GM21423 (cell line): ENCODE measurements around the gene PTPRH.
"Not testable (repeated sequence)": the region's sequence is repeated elsewhere in the genome, so short reads cannot be mapped to it uniquely, and the experiment has no call there.

Experiments
- ATAC-seq: cut with Tn5 transposase; IDR thresholded peaks from one replicate; pipeline ENCODE4 v1.9.1; 2021; ENCODE audit warnings: mild to moderate bottlenecking, moderate library complexity; ENCODE audit not compliant: unreplicated experiment

PTPRH gene

DNA sequence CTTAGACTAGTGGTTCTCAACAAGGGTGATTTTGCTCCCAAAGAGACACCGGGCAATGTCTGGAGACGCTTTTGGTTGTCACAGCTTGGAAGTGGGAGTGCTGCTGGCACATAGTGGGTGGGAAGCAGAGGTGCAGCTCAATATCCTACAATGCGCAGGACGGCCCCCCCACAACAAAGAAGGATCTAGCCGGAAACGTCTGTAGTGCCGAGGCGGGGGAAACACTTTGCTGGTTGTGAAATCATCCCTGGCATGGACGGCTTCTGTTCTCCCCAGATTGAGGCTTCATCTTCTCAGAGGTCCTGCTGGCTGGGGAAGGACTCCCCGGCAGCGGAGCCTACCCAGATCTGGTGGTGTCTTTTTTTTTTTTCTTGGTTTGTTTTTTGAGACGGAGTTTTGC, 15.8 kb downstream of the PTPRH start:
- no peak for ATAC-seq

DNA sequence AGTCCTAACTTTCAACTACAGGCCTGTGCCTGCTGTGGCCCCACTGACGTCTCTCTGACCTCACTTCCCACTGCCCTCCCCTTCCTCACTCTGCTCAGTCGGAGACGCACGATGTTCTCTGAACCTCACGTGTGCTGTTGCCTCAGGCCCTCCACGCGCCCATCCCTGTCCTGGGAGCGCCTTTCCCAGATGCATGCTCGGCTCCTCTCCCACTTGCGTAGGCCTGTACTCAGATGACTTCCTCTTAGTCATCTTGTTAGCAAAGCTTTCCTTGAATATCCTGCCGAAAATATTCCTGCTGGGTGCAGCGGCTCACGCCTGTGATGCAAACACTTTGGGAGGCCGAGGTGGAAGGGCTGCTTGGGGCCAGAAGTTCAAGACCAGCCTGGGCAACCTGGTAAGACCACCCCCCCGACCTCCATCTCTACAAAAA, 19.9 kb downstream of the PTPRH start:
- ATAC-seq = no peak

DNA sequence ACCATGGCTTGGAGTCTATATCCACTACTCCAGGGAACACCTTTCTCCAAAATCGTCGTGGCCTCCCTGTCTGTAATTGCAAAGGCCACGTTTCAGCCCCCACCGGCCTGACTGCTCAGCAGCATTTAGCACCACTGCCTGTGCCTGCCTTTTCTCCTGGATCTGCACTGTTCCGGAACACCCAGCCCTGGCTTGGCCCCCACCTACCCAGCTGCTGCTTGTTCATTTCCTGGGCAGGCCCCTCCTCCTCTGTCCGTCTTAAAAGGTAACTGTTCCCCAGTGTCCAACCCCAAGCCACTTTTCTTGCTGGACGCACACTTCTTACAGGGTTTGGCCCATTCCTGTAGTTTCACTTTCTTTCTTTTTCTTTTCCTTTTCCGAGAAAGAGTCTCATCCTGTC, 20.7 kb downstream of the PTPRH start:
- no peak for ATAC-seq

DNA sequence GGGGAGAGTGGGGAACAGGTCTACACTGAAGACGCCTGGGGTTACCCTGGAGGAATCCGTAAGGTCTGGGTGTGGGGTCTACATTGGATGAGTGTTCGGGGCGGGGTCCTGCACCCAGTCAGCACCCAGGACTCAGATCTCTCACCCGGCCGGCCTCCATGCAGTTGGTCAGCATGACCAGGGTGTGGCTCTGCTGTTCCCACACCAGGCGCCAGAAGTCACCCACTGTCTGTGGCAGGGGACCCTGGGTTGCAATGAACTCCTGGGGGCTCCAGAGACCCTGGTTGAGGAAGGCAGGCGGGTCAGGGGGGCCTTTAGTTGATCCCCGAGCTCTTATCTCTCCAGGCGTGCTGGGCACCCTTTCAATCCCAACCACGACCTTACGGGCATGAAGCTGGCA, 23.2 kb downstream of the PTPRH start:
- no peak for ATAC-seq

DNA sequence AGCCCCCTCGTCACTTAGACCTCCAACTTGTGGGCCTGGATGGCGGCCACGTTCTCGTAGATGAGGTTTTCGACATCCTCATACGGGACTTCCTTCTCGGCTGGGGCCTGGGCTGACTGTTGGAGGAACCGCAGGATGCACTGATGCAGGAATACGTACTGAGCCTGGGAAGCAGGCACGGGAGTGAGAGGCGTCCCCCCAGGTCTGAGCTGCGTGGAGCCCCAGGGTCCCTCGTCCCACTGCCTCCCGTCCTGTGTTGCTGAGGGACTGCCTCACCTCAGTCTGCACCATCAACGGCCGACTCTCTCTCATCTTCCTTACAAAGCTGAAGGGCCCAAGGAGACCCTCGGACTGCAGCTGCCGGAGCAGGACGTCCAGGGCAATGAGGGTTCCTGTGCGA, 27.6 kb downstream of the PTPRH start:
- ATAC-seq = no peak

DNA sequence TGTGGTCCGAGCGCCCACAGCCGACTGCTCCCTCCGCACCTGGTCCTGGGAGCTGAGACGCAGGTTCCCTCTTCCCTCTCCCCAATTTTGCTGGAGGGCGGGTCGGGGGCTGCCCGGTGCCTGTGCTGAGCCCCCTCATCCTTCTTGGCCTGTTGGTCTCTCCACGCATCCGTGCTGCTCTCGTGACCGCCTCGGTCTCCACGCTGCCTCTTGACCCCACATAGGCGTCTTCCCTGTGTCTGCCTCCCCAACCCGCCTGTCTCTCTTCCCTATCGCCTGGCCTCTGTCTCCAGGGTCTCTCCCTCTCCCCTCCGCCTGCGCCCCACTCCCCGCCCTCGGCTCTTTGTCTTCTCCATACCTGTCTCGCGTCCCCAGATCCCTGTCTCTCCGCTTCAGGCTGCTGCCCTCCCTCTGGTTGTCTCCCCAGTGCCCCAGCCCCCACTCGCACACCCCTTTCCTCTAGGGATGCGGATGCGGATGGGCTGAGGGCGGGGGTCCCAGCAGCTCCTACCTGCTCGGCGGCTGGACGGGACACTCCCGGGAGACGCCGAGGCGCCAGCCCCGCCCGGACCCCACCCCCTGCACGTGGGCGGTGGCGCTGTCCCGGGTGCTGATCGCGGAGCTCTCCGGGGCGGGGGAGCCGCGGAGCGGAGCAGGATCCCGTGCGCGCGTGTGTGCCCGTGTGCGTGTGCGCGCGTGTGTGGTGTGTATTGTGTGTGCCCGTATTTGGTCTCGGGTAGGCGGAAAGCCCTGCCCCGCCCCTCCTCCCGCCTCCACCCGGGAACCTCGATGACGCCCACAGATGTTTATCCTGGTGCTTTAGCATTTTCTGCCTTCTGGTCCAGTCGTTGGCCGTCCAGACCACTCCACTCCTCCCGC, 29.5 kb downstream of the PTPRH start, which contains the start of gene SYT5:
Gene SYT5 (minus strand): TSS at position 684 of the 879 bp plus-strand sequence. CDS start 1,248 bp downstream, outside the sequence.
- ATAC-seq = peak; percentile 4

DNA sequence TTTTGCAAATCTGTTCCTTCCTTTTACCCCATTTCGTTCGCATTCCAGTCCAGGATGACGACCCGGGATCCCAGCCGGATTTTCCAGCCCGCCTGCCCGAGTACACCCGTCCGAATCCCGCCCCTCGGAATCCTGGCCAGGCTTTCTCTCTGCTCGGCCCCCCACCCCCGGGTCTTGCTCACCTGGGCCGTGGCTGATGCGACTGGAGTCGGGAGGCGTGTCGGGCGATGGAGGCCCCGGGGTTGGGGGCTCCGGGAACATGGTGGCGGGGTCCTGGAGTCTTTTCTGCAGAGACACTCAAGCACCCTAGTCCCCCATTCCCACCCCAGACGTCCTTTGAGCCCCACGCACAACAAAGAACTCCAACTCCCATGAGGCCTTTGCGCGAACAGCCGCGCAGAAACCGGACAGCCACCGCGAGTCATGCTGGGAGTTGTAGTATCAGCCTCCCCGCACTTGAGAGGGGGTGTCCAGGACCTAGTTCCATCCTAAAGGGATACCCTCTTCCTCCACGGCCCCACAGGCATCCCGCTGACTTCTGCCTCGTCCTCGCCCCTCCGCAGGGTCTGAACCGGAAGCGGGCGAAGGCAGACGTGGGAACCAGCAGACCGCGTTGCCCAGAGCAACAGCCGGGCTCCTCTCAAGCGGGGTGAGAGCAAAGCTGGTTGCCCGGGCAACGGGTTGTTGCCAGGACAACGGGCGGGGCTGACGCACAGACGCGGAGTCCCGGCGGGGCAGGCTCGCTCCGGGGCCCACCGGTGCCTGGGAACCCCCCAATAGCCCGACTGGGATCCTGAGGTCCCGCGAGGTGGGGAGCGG, 30.3 kb downstream of the PTPRH start:
- ATAC-seq = peak; percentile 83

DNA sequence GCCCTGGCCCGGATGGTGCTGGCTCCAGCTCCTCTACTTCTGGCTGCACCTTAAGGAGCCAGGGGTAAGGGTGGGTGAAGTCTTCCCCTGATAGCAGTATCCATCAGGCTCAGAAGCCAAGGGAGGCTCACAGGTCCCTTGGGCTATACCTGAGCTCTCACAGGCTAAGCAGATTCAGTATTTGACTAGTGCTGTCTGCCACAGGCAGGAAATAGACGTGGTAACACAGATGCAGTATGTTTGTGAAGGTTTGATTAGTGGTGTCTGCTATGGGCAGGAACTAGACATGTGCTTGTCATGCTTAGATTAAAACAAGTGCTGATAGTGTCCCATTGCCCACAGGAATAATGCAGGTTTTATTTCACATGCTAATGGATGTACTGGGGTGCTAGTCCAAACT, 33.2 kb downstream of the PTPRH start:
- ATAC-seq = no peak

DNA sequence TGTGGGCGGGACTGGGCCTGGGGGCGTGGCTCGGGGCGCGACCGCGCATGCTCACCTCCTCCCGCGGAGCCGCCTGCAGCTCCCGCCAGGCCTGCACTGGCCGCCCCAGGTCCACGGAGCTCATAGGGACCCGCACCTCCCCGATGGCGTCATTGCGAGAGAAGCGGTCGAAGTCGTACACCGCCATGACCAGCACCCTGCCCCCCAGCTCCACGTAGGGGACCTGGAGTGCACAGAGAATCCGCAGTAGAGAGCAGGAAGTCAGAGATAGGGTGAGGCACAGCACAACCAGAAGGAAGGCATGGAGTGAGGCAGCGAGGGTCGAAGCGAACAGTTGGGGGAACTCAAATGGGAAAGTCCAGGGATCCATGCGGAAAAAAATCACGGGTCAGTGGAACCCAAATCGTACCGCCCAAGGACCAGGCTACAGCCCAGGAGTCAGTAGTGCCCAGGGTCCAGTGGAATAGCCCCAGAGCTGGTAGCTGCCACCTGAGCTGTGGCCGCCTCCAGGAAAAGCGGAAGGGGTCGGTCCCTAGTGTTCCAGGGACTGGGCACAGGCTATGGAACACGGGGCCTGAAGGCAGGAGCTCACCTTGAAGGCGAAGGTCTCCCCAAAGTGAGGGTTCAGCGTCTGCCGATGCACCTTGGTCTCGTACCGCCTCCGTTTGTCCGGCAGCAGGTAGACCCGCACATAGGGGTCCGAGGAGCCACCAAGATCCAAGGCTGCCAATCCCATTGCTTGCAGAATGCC, 34.0 kb downstream of the PTPRH start:
- ATAC-seq = no peak

DNA sequence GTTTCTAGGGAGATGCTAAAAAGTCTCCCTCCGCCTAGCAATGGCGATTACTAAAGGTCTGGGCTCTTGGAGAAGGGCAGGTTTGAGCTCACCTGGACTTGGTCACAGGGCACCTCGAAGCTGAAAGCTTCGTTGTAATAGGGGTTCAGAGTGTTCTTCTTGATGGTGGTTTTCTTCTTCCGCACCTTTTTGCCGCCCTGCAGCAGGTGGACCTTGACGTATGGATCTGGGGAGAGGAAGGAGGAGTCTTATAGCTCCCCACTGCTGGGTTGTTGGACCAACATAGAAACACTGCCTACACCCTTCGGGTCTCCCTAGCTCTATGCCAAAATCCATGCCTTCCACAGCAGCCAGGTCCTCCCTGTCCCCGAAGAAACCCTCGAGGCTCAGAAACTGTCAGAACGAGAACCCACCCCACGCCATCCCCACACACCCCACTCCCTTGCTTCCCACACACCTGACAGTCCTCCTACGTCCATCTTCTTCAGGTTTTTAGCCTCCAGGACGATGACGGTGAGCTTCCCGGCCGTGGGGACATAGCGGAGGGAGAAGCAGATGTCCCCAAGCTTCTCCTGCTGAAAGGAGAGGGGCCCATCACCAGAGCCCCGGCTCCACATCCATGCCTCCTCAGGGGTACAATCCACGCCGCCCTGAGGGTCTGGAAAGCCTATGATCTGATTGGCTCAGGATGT, 34.7 kb downstream of the PTPRH start:
- ATAC-seq = no peak

DNA sequence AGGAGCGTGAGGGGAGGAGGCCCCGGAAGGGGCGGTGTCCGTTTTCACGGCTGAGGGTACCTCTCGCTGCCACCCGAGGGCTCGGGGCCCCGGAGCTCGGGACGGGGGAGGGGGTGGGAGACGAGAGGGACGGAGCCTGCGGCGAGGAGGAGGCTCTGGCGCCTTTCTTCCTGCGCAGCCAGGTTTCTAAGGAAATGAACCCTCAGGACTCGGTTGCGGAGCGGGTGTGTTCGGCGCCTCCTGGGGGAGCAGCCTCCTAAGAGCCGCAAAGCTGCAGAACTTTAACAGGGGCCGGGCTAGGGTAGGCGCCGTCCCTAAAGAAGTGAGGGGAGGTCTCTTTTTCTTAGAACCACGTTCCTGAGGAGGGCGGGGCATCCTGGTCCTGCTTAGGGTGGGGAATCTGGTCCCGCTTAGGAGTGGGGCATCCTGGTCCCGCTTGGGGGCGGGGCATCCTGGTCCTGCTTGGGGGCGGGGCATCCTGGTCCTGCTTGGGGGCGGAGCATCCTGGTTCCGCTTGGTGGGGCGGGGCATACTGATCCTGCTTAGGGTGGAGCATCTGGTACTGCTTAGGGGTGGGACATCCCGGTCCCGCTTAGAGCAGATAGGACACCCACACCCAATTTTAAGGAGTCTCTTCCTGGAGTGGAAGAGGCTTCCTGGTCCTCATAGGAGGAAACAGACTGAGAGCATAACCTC, 35.4 kb downstream of the PTPRH start:
- no peak for ATAC-seq

DNA sequence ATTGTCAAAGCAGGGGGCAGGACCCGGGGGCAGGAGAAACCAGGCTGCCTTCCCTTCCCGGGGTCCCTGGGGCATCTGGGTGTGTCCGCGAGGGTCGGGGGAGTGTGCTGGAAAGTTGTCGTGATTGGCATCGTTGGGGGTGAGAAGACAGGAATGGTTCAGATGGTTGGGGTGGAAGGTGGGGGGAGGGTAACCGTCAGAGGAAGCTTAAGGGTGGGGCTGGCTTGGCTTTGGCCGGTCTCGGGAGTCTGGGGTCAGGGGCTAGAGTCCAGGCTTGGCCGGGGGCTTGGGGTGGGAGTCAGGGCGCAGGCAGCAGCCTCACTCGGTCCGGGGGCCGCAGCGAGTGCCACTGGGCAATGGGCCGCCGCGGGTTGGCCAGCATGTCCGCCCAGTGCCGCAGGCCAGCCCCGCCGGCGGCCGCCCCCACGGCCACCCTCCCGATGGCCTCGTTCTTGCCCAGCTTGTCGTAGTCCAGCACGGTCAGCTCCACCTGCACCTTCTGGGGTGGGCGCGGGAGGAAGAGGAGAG, 36.1 kb downstream of the PTPRH start:
- ATAC-seq = no peak

DNA sequence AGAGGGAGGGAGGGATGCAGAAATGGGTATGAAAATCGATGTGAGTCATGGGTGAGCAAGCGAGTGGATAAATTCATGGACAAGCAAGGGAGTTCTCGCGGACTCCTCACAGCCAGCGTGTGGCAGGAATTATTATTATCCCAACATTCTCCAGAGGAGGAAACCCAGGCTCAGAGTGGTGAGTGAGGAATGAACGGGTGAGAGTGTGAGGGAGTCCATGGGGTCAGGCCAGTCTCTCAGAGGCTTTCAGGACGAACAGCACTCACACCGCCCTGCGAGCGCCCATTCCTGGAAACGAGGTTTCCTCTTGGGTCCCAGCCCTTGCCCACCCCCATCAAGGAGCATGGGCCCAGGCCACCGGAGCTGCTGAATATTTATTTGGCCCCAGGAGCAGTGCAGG, 36.6 kb downstream of the PTPRH start:
- no peak for ATAC-seq

DNA sequence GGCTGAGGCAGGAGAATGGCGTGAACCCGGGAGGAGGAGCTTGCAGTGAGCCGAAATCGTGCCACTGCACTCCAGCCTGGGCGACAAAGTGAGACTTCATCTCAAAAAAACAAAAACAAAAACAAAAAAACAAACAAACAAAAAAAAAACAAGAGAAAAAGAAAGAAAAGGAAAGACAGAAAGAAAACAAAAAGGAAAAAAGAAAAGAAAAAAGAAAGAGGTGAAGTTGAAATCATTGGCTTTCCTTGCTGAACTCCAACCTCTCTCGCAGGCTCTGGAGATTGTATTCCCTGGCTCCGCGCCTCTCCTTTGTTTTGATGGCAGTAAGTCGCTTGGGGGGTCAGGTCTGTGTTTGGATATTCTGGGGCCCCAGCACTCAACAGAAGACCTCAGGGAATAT, 37.0 kb downstream of the PTPRH start:
- ATAC-seq = not testable (repeated sequence)

DNA sequence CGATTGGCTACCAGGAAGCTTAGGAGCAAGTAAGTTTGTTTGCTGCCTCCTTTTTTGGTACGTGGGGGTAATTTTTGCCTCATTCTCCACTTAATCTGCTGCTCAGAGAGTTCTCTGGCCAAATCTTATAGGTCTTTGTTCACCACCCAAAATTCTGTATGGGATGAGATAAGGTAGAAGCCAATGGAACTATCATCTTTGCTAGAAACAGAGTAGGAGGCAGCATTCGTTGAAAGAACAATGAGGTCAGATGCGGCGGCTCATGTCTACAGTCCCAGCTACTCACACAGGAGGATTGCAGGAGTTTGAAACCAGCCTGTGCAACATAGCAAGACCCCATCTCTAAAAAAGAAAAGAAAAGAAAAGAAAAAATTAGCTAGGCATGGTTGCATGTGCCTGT, 37.9 kb downstream of the PTPRH start:
- no peak for ATAC-seq

DNA sequence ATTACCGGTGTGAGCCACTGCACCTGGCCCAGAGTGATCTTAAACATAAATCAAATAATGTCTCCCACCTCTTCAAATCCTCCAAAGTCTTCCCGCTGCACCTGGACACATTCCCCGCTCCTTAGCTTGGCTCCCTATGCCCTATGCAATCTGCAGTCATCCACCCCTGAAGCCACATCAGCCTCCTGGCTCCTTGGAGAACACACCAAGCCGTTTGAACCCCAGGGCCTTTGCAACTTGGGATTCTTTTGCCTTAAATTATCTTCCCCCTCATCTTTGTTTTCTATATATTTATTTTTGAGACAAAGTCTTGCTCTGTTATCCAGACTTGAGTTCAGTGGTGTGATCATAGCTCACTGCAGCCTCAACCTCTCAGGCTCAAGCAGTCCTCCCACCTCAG, 40.2 kb downstream of the PTPRH start:
- no peak for ATAC-seq

DNA sequence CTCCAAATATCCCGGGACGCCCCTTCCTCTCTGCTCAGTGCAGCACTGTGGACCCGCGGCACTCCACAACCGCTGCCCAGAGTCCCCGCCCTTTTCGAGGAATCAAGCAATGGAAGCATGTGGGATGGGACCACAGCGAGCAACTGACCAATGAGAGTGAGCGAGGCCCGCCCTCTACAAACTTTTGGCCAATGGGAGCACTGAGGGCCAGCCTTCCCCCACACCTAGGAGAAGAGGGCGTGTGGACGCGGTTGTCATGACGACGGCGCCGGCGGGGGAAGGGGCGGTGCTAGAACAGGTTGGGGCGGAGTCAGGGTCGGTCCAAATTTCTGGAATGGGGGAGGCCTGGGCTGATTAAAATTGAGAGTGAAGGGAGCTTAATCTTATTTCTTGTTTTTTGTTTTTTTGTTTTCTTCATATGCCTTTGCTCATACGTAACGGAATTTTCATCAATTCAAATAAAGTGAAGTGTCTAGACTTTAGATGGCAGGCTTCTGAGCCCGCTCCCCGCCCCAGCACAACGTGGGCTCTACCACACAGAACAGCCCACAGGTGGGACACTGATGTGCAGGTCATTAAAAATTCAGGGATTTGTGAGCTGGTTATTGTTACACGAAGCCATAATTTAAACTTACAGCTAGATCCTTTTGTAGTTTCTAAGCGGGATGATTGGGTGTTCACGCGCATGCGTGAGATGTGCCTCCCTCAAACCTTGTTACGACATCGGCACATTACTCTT, 42.6 kb downstream of the PTPRH start, which contains the start of gene DNAAF3:
Gene DNAAF3 (minus strand): TSS at position 84 of the 739 bp plus-strand sequence. CDS start 200 bp downstream, outside the sequence.
- ATAC-seq = peak; percentile 86

DNA sequence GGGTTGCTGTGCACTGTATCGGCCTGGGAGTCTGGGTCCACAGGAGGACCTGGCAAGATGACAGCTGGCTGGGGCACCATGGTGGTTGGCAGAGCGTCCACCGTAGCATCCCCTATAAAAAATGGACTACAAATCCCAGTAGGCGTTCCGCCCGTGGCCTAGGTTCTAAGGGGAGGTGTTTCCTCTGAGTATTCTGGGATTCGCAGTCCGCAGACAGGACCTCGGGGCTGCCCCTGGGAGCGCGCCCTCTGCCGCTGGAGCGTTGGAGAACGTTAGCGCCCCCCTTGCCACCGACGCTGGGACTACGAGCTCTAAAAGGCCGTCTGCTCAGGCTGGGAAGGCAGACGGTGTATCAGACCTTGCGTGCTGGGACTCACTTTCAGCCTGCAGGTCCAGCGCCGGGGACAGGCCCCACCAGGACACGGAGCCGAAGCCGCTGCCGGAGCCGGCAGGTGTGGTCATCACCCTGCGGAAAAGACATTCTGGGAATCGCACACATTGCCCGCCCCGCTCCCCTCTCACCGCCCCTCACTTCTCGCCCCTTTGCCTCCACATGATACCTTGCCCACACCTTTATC, 43.3 kb downstream of the PTPRH start:
- no peak for ATAC-seq
